ENCODE data around the gene RIMKLB. TPM values are rescaled to one million over a fixed set of nuclear protein-coding genes. Genes with fewer than 3 reads are reported as not detected.

RIMKLB gene
- total and polyA plus RNA-seq, 2 of the 8 experiments (the other 6 are each of a cell fraction or from before 2014, with no cell fraction given), result 37.8 to 78.2 TPM

DNA sequence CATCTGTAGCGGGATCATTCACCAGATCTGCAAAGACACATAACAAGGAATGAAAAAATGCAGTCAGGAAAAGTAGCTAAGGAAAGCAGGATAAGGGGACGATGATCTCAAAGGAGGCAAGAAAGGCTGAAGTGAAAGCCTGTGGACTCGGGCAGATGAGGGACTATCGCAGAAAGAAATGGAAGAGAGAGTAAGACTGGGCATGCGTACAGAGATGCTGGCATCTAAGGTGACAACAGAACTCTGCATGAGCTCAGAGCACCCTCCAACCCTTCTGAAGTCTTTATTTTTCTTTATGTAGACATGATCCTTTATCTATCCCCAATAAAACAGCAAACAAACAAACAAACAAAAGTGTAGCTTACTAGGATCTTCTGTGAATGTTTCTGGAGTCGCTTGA lies 42.4 kb upstream of the RIMKLB start:
- no peaks in the 10 kb centered on the region for H3K79me2 ChIP-seq (ENCODE audit: control insufficient read depth in 1 of 2, insufficient read depth in 2 of 2, low read length in 2 of 2)
- no peak for DNase-seq (ENCODE audit: low read depth in 1 of 2, low spot score in 2 of 2)
- no peaks in the 10 kb centered on the region for H3K4me1 ChIP-seq (replicated peaks in 1 of 4; ENCODE audit: control insufficient read depth in 3 of 4, insufficient read depth in 4 of 4, low read length in 3 of 4)
- H2BK120ac ChIP-seq (replicated peaks; ENCODE audit: low read depth, low read length), result no peak overlapping the region
- no peak overlapping the region for H3K4ac ChIP-seq (replicated peaks; ENCODE audit: insufficient read length, low read depth, low read length)
- H4K20me1 ChIP-seq (replicated peaks in 1 of 2; ENCODE audit: control insufficient read depth in 1 of 2, insufficient read depth in 2 of 2, low read length in 2 of 2), result no peaks in the 10 kb centered on the region
- H2AFZ ChIP-seq (ENCODE audit: low read length), result 0 out of 2 replicates have a peak overlapping the region, but pooled peaks have one; percentile 27
- H3K4me3 ChIP-seq (ENCODE audit: extremely low read depth in 1 of 4, insufficient read depth in 2 of 4, low read depth in 3 of 4, low read length in 4 of 4), result no peak overlapping the region
- no peak overlapping the region for H3K27ac ChIP-seq (ENCODE audit: low read depth, low read length)
- H3K27me3 ChIP-seq (replicated peaks in 1 of 4; ENCODE audit: control insufficient read depth in 3 of 4, extremely low read depth in 1 of 4, insufficient read depth in 3 of 4, low read length in 3 of 4), result no peaks in the 10 kb centered on the region
- CTCF ChIA-PET (ENCODE audit: partially characterized antibody), result interaction anchor here (0.7 to 7.0 kb wide), 9 partner anchors 15 to 494 kb away, joined by 3 to 65 read pairs (median 7); partner anchors contain the start of gene A2ML1
- no peak overlapping the region for H2AK5ac ChIP-seq (ENCODE audit: low read depth, low read length)
- H3K18ac ChIP-seq (ENCODE audit: extremely low read depth, low read length), result no peak overlapping the region
- no peak overlapping the region for H4K5ac ChIP-seq (ENCODE audit: insufficient read length, low read depth, low read length)
- no peak overlapping the region for H3K23ac ChIP-seq (ENCODE audit: insufficient read length)
- no peak overlapping the region for H3K56ac ChIP-seq (replicated peaks; ENCODE audit: insufficient read length, low read depth, low read length)
- no peak overlapping the region for H2BK5ac ChIP-seq (ENCODE audit: low read depth, low read length)
- no peaks in the 10 kb centered on the region for H3K36me3 ChIP-seq (ENCODE audit: control insufficient read depth in 2 of 4, insufficient read depth in 4 of 4, low read length in 3 of 4)
- H4K91ac ChIP-seq (replicated peaks; ENCODE audit: insufficient read length, low read length), result no peak overlapping the region
- 91% methylated on average over 6 of the region's 6 CpGs; no CpG with 5 or more reads in 1 of the 2 experiments for WGBS, 2 experiments (ENCODE audit: extremely low coverage in 1 of 2, insufficient coverage in 1 of 2, insufficient read length in 1 of 2, insufficient replicate concordance in 2 of 2, low coverage in 1 of 2, low lambda C conversion rate in 2 of 2, missing lambda C conversion rate in 1 of 2)
- no peak overlapping the region for H2BK20ac ChIP-seq (ENCODE audit: low read length)
- no peak for FAIRE-seq
- H3K4me2 ChIP-seq (ENCODE audit: insufficient read depth in 1 of 2, low read depth in 2 of 2, low read length in 2 of 2), result no peak overlapping the region
- POLR2A ChIA-PET (ENCODE audit: partially characterized antibody), result interaction anchor here (0.6 to 1.2 kb wide), 3 partner anchors 11 to 131 kb away, joined by 3 read pairs; no protein-coding TSS in a partner anchor
- no peak overlapping the region for H3K14ac ChIP-seq (ENCODE audit: insufficient read length)
- no peaks in the 10 kb centered on the region for H3K23me2 ChIP-seq (ENCODE audit: low read depth, low read length)
- H2BK12ac ChIP-seq (ENCODE audit: low read depth, low read length), result no peak overlapping the region
- no peak overlapping the region for H2BK15ac ChIP-seq (ENCODE audit: low read length)
- H4K8ac ChIP-seq (ENCODE audit: extremely low read depth, insufficient read depth, low read length), result no peak overlapping the region
- no peaks in the 10 kb centered on the region for H3K79me1 ChIP-seq (ENCODE audit: low read depth, low read length)
- H3K9me3 ChIP-seq (ENCODE audit: insufficient read depth in 2 of 2, low read depth in 1 of 2, low read length in 1 of 2), result no peaks in the 10 kb centered on the region
- H3K9ac ChIP-seq (replicated peaks in 1 of 4; ENCODE audit: extremely low read depth in 1 of 4, low read depth in 3 of 4, low read length in 3 of 4), result no peak overlapping the region
- no peak for TF ChIP-seq BCL11A (IDR thresholded peaks at IDR 0.05; ENCODE audit: low read depth in 2 of 2, low read length in 2 of 2)
- TF ChIP-seq, protein P1, sequence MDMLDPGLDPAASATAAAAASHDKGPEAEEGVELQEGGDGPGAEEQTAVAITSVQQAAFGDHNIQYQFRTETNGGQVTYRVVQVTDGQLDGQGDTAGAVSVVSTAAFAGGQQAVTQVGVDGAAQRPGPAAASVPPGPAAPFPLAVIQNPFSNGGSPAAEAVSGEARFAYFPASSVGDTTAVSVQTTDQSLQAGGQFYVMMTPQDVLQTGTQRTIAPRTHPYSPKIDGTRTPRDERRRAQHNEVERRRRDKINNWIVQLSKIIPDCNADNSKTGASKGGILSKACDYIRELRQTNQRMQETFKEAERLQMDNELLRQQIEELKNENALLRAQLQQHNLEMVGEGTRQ (IDR thresholded peaks at IDR 0.05; ENCODE audit: low read length), result no peak
- TF ChIP-seq JUND (IDR thresholded peaks at IDR 0.05; ENCODE audit: low read length), result no peak
- no peak for TF ChIP-seq CTBP2 (IDR thresholded peaks at IDR 0.05; ENCODE audit: borderline replicate concordance, insufficient read depth, insufficient read length, low read length)
- no peak for TF ChIP-seq KDM1A (IDR thresholded peaks at IDR 0.05; ENCODE audit: borderline replicate concordance, low read length)
- no peak for TF ChIP-seq POLR2A (IDR thresholded peaks at IDR 0.05; ENCODE audit: control extremely low read depth in 1 of 2, low read depth in 2 of 2, low read length in 2 of 2)

Data from H1 (cell line).